ENCODE data around the gene SMDT1.

- TF ChIP-seq EP300 (IDR thresholded peaks at IDR 0.05) (no peak), CTCF (IDR thresholded peaks at IDR 0.05) (no peak), POLR2A (IDR thresholded peaks at IDR 0.05; ENCODE audit: low read depth) (no peak), POLR2AphosphoS5 (IDR thresholded peaks at IDR 0.05) (no peak)
These were observed 19.0 kb upstream of the SMDT1 start for GRCh38 chr22:42060489-42060888.
